Naive thymus-derived CD4-positive, alpha-beta T cell (primary cell): ENCODE measurements around the gene EXOC6B. TPM values are rescaled to one million over a fixed set of nuclear protein-coding genes. Genes with fewer than 3 reads are reported as not detected.

Experiments used
- ATAC-seq: fragments of 150-1000 bp; cut with Tn5 transposase; 2 replicates; pipeline ENCODE4 v1.10.0; 2021; ENCODE audit warnings: mild to moderate bottlenecking, moderate library complexity
- CTCF ChIA-PET: fragments of 350-600 bp; sonication (Branson Sonifier 250); formaldehyde crosslinking; loops from one replicate; lab custom pipeline; 2021; ENCODE audit warnings: antibody characterized with exemption; lab: Charles Lee
- POLR2A ChIA-PET: fragments of 350-600 bp; sonication (Branson Sonifier 250); formaldehyde crosslinking; loops from one replicate; lab custom pipeline; 2021; ENCODE audit warnings: antibody characterized with exemption, inconsistent platforms; lab: Charles Lee
- DNase-seq, 9 donors: peaks; one replicate each; pipeline versions ENCODE4 v3.0.0 to v3.0.0-alpha.2; 2020 to 2022; ENCODE audit warnings: mixed read lengths in 1 of 9
- H3K27ac ChIP-seq: one replicate; pipeline ENCODE4 v1.7.0; 2013; ENCODE audit warnings: mild to moderate bottlenecking, low read depth, low read length, moderate library complexity
- H3K27me3 ChIP-seq, 2 donors: one replicate each; pipeline ENCODE4 v1.7.0; 2013; ENCODE audit warnings: low read length in 2 of 2, mild to moderate bottlenecking in 2 of 2, moderate library complexity in 2 of 2; ENCODE audit not compliant: control insufficient read depth in 2 of 2, insufficient read depth in 2 of 2
- H3K36me3 ChIP-seq, 3 experiments: 1 replicate in 2 of 3; 2 replicates in 1 of 3; pipeline ENCODE4 v1.7.0; 2013; ENCODE audit warnings: low read length in 3 of 3, mild to moderate bottlenecking in 3 of 3, moderate library complexity in 1 of 3; ENCODE audit not compliant: insufficient read depth in 3 of 3, control insufficient read depth in 2 of 3
- H3K4me1 ChIP-seq, 2 donors: one replicate each; pipeline ENCODE4 v1.7.0; 2013; ENCODE audit warnings: low read length in 2 of 2, mild to moderate bottlenecking in 2 of 2, moderate library complexity in 1 of 2; ENCODE audit not compliant: control insufficient read depth in 2 of 2, insufficient read depth in 2 of 2
- H3K4me3 ChIP-seq: 2 replicates; pipeline ENCODE4 v1.7.0; 2013; ENCODE audit warnings: mild to moderate bottlenecking, low read length
- H3K9me3 ChIP-seq, 3 experiments: 1 replicate in 2 of 3; 2 replicates in 1 of 3; pipeline ENCODE4 v1.7.0; 2013; ENCODE audit warnings: low read length in 3 of 3; ENCODE audit not compliant: control insufficient read depth in 2 of 3
- H3K27ac Mint-ChIP-seq, 9 donors: one replicate each; pipeline ENCODE4 v1.8.0; 2020 to 2022; ENCODE audit warnings: mixed read lengths in 9 of 9, mild to moderate bottlenecking in 8 of 9, moderate library complexity in 5 of 9, inconsistent platforms in 2 of 9
- H3K27me3 Mint-ChIP-seq, 5 donors: one replicate each; pipeline ENCODE4 v1.8.0; 2021 to 2022; ENCODE audit warnings: mixed read lengths in 5 of 5, mild to moderate bottlenecking in 1 of 5
- H3K36me3 Mint-ChIP-seq, 5 donors: one replicate each; pipeline ENCODE4 v1.8.0; 2020 to 2022; ENCODE audit warnings: mixed read lengths in 5 of 5, mild to moderate bottlenecking in 3 of 5, inconsistent platforms in 1 of 5
- H3K4me1 Mint-ChIP-seq, 7 donors: one replicate each; pipeline ENCODE4 v1.8.0; 2020 to 2022; ENCODE audit warnings: mixed read lengths in 7 of 7, mild to moderate bottlenecking in 3 of 7, inconsistent platforms in 1 of 7
- H3K4me3 Mint-ChIP-seq, 10 donors: one replicate each; pipeline ENCODE4 v1.8.0; 2020 to 2022; ENCODE audit warnings: mild to moderate bottlenecking in 10 of 10, mixed read lengths in 10 of 10, moderate library complexity in 6 of 10, inconsistent platforms in 2 of 10
- H3K9me3 Mint-ChIP-seq, 11 donors: one replicate each; pipeline ENCODE4 v1.8.0; 2020 to 2022; ENCODE audit warnings: mixed read lengths in 11 of 11, mild to moderate bottlenecking in 4 of 11, inconsistent platforms in 1 of 11, moderate library complexity in 1 of 11
- intact Hi-C, 2 donors: fragments of 100-400 bp; cut with micrococcal nuclease; formaldehyde crosslinking; loops; one replicate each; pipeline ENCODE4 v1.15.1; 2023
- polyA plus RNA-seq, 2 donors: library from polyadenylated mRNA; unstranded; fragments of 300-500 nt; fragmentation: Illumina TruSeq; gene quantifications; one replicate each; pipeline ENCODE4 v1.2.3, GENCODE V29; 2021
- total RNA-seq, 6 experiments: library from RNA in 5 of 6; stranded (reverse) in 5 of 6; gene quantifications; 1 replicate in 5 of 6; 2 replicates in 1 of 6; pipeline ENCODE4 v1.2.3 and lab custom pipeline; 2021 to 2026

EXOC6B gene
- total and polyA plus RNA-seq, 7 experiments from 2014 or later, result 3.5 to 21.9 (median 15.1) TPM

- no peaks in the 10 kb centered on the region for H3K9me3 ChIP-seq
- H3K36me3 Mint-ChIP-seq, result peaks cover 0 to 10% (median 0%) of the 10 kb centered on the region in 5 donors
- H3K27ac Mint-ChIP-seq, result no peak overlapping the region
- H3K4me1 Mint-ChIP-seq, result peaks cover 0 to 2% (median 0%) of the 10 kb centered on the region in 7 donors
- POLR2A ChIA-PET, result no interaction called here
- intact Hi-C loops, result loop anchor here in 1 of 2 donors (10.0 kb wide), 1 partner anchor 196 kb away; no protein-coding TSS in a partner anchor
- H3K4me3 Mint-ChIP-seq, result no peak overlapping the region
- CTCF ChIA-PET, result no interaction called here
- no peaks in the 10 kb centered on the region for H3K36me3 ChIP-seq
- DNase-seq (no peak), ATAC-seq (no peak)
- H3K27me3 ChIP-seq, result no peaks in the 10 kb centered on the region
- H3K4me3 ChIP-seq, result no peak overlapping the region
- no peak overlapping the region for H3K27ac ChIP-seq
- no peaks in the 10 kb centered on the region for H3K27me3 Mint-ChIP-seq
- H3K4me1 ChIP-seq, result no peaks in the 10 kb centered on the region
- H3K9me3 Mint-ChIP-seq, result peaks cover 0 to 3% (median 0%) of the 10 kb centered on the region in 11 donors
Measured at GRCh38 chr2:72778410-72778809, 47.4 kb downstream of the EXOC6B start.

GRCh38 chr2:72770879-72771461 lies 54.9 kb downstream of the EXOC6B start:
- H3K4me3 ChIP-seq, result no peak overlapping the region
- Mint-ChIP-seq H3K4me3 (peak overlapping the region in 1 of 10 donors; percentile 4), H3K27ac (peak overlapping the region in 1 of 9 donors; percentile 41), H3K36me3 (peaks cover 0 to 8% (median 4%) of the 10 kb centered on the region in 5 donors), H3K9me3 (no peaks in the 10 kb centered on the region), H3K27me3 (no peaks in the 10 kb centered on the region), H3K4me1 (no peaks in the 10 kb centered on the region)
- no peaks in the 10 kb centered on the region for H3K36me3 ChIP-seq
- no peak overlapping the region for H3K27ac ChIP-seq
- H3K9me3 ChIP-seq, result no peaks in the 10 kb centered on the region
- ChIA-PET POLR2A (no interaction called here), CTCF (interaction anchor here (1.4 to 2.5 kb wide), 4 partner anchors 84 to 122 kb away, joined by 3 to 22 read pairs (median 8); no protein-coding TSS in a partner anchor)
- H3K27me3 ChIP-seq, result no peaks in the 10 kb centered on the region
- DNase-seq (peak in 7 of 9 donors; percentile 46 to 75 (median 74)), ATAC-seq (peak; percentile 84)
- intact Hi-C loops, result loop anchor here (1.0 to 10.0 kb wide), 9 partner anchors 54 to 441 kb away; partner anchors contain the start of gene SPR (in 2 of the 2)
- H3K4me1 ChIP-seq, result no peaks in the 10 kb centered on the region

GRCh38 chr2:72765997-72766609 lies 59.7 kb downstream of the EXOC6B start:
- DNase-seq (no peak), ATAC-seq (no peak)
- ChIA-PET POLR2A (no interaction called here), CTCF (no interaction called here)
- intact Hi-C loops, result no loop called here
- Mint-ChIP-seq H3K9me3 (peaks cover 0 to 24% (median 11%) of the 10 kb centered on the region in 11 donors), H3K36me3 (peaks cover 4 to 30% (median 20%) of the 10 kb centered on the region in 5 donors), H3K4me1 (no peaks in the 10 kb centered on the region), H3K27me3 (no peaks in the 10 kb centered on the region), H3K27ac (no peak overlapping the region), H3K4me3 (no peak overlapping the region)
- no peaks in the 10 kb centered on the region for H3K27me3 ChIP-seq
- H3K4me1 ChIP-seq, result no peaks in the 10 kb centered on the region
- no peaks in the 10 kb centered on the region for H3K36me3 ChIP-seq
- H3K9me3 ChIP-seq, result peaks cover 0 to 4% (median 0%) of the 10 kb centered on the region in 3 experiments
- no peak overlapping the region for H3K4me3 ChIP-seq
- no peak overlapping the region for H3K27ac ChIP-seq

- H3K36me3 ChIP-seq, result no peaks in the 10 kb centered on the region
- no peak overlapping the region for H3K27ac Mint-ChIP-seq
- no peak overlapping the region for H3K4me3 Mint-ChIP-seq
- H3K27me3 Mint-ChIP-seq, result no peaks in the 10 kb centered on the region
- no peaks in the 10 kb centered on the region for H3K4me1 ChIP-seq
- ChIA-PET CTCF (interaction anchor here (0.6 kb wide), 1 partner anchor 88 kb away, joined by 3 read pairs; no protein-coding TSS in a partner anchor), POLR2A (no interaction called here)
- intact Hi-C loops, result no loop called here
- ATAC-seq, result no peak
- no peaks in the 10 kb centered on the region for H3K27me3 ChIP-seq
- no peak for DNase-seq
- H3K9me3 ChIP-seq, result peaks cover 0 to 4% (median 0%) of the 10 kb centered on the region in 3 experiments
- no peaks in the 10 kb centered on the region for H3K4me1 Mint-ChIP-seq
- no peak overlapping the region for H3K27ac ChIP-seq
- peaks cover 0 to 30% (median 12%) of the 10 kb centered on the region in 11 donors for H3K9me3 Mint-ChIP-seq
- H3K4me3 ChIP-seq, result no peak overlapping the region
- H3K36me3 Mint-ChIP-seq, result peaks cover 4 to 47% (median 39%) of the 10 kb centered on the region in 5 donors
Measured at GRCh38 chr2:72762276-72762675, 63.6 kb downstream of the EXOC6B start.

- DNase-seq (no peak), ATAC-seq (no peak)
- Mint-ChIP-seq H3K9me3 (peaks cover 0 to 28% (median 12%) of the 10 kb centered on the region in 11 donors), H3K27ac (no peak overlapping the region), H3K36me3 (peaks cover 4 to 43% (median 29%) of the 10 kb centered on the region in 5 donors), H3K27me3 (no peaks in the 10 kb centered on the region), H3K4me1 (no peaks in the 10 kb centered on the region), H3K4me3 (no peak overlapping the region)
- ChIA-PET CTCF (no interaction called here), POLR2A (no interaction called here)
- Histone ChIP-seq H3K4me1 (no peaks in the 10 kb centered on the region), H3K27me3 (no peaks in the 10 kb centered on the region), H3K27ac (no peak overlapping the region), H3K9me3 (peaks cover 0 to 4% (median 0%) of the 10 kb centered on the region in 3 experiments), H3K4me3 (no peak overlapping the region), H3K36me3 (no peaks in the 10 kb centered on the region)
- intact Hi-C loops, result no loop called here
Measured at GRCh38 chr2:72759755-72760154, 66.1 kb downstream of the EXOC6B start.

- Histone ChIP-seq H3K4me3 (no peak overlapping the region), H3K27ac (no peak overlapping the region), H3K9me3 (no peaks in the 10 kb centered on the region), H3K27me3 (no peaks in the 10 kb centered on the region), H3K36me3 (no peaks in the 10 kb centered on the region), H3K4me1 (no peaks in the 10 kb centered on the region)
- CTCF ChIA-PET, result no interaction called here
- intact Hi-C loops, result no loop called here
- H3K9me3 Mint-ChIP-seq, result peaks cover 0 to 15% (median 4%) of the 10 kb centered on the region in 11 donors
- H3K4me3 Mint-ChIP-seq, result no peak overlapping the region
- no peaks in the 10 kb centered on the region for H3K27me3 Mint-ChIP-seq
- DNase-seq, result no peak
- no peaks in the 10 kb centered on the region for H3K4me1 Mint-ChIP-seq
- peaks cover 2 to 33% (median 22%) of the 10 kb centered on the region in 5 donors for H3K36me3 Mint-ChIP-seq
- POLR2A ChIA-PET, result no interaction called here
- no peak overlapping the region for H3K27ac Mint-ChIP-seq
- no peak for ATAC-seq
Measured at GRCh38 chr2:72757177-72757775, 68.6 kb downstream of the EXOC6B start.
